ENCODE measurements around the gene IL10RB. TPM values are rescaled to one million over a fixed set of nuclear protein-coding genes. Genes with fewer than 3 reads are reported as not detected.
"Not testable (repeated sequence)": the region's sequence is repeated elsewhere in the genome, so short reads cannot be mapped to it uniquely, and the experiment has no call there.

IL10RB gene
- total RNA-seq, 3 donors from 2014 or later: 45.3 to 100 (median 77.0) TPM

- DNase-seq (no peak), ATAC-seq (peak; percentile 27)
- Histone ChIP-seq H3K36me3 (ENCODE audit: low read depth) (no peaks in the 10 kb centered on the region), H3K4me3 (no peak overlapping the region), H3K9me3 (no peaks in the 10 kb centered on the region), H3K4me1 (ENCODE audit: low read depth) (no peaks in the 10 kb centered on the region)
- no peak for TF ChIP-seq CTCF (IDR thresholded peaks at IDR 0.05)
- intact Hi-C loops (cut with DNase I, micrococcal nuclease): no loop called here
Measured at GRCh38 chr21:33249331-33250002, 16.7 kb upstream of the IL10RB start.

GRCh38 chr21:33251119-33251518, 15.0 kb upstream of the IL10RB start:
- Histone ChIP-seq H3K4me3 (no peak overlapping the region), H3K4me1 (ENCODE audit: low read depth) (no peaks in the 10 kb centered on the region), H3K36me3 (ENCODE audit: low read depth) (no peaks in the 10 kb centered on the region), H3K9me3 (no peaks in the 10 kb centered on the region)
- ATAC-seq: no peak
- TF ChIP-seq CTCF (IDR thresholded peaks at IDR 0.05): no peak
- no peak for DNase-seq
- intact Hi-C loops (cut with DNase I, micrococcal nuclease): no loop called here

DNA sequence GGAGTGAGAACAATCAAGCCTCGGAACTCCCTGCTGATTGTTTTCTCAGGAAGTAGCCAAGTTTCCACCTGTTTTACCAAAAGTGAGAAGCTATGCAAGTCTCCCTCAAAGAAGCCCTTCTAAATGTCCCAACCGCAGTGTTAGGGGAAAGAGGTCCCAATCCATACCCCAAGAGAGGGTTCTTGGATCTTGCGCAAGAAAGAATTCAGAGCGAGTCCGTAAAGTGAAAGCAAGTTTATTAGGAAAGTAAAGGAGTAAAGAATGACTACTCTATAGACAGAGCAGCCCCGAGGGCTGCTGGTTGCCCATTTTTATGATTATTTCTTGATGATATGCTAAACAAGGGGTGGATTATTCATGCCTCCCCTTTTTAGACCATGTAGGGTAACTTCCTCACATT, 12.8 kb upstream of the IL10RB start:
- H3K9me3 ChIP-seq; H3K36me3 ChIP-seq (ENCODE audit: low read depth); intact Hi-C loops (cut with DNase I, micrococcal nuclease); H3K4me3 ChIP-seq; ATAC-seq; DNase-seq; H3K4me1 ChIP-seq (ENCODE audit: low read depth): not testable (repeated sequence)

GRCh38 chr21:33254766-33255165, 11.4 kb upstream of the IL10RB start:
- Histone ChIP-seq H3K9me3 (no peaks in the 10 kb centered on the region), H3K4me1 (ENCODE audit: low read depth) (no peaks in the 10 kb centered on the region), H3K36me3 (ENCODE audit: low read depth) (no peaks in the 10 kb centered on the region), H3K4me3 (no peak overlapping the region)
- no peak for DNase-seq
- TF ChIP-seq CTCF (IDR thresholded peaks at IDR 0.05): no peak
- ATAC-seq: no peak
- intact Hi-C loops (cut with DNase I, micrococcal nuclease): no loop called here

DNA sequence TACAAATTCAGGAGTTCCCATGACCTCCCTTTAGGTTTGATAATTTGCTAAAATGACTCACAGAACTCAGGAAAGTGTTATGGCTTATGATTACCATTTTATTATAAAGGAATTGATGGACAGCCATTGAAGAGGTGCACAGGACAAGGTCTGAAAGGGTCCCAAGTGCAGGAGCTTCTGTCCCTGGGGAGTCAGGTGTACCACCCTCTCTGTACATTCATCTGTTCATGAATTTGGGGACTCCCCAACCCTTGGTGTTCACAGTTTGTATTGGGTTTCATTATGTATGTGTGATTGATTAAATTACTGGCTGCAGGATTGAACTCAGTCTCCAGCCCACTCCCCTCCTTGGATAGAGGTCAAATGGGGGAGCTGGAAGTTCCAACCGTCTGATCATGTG, 10.8 kb upstream of the IL10RB start:
- intact Hi-C loops (cut with DNase I, micrococcal nuclease): no loop called here
- no peak for TF ChIP-seq CTCF (IDR thresholded peaks at IDR 0.05)
- no peaks in the 10 kb centered on the region for H3K4me1 ChIP-seq (ENCODE audit: low read depth)
- ATAC-seq (no peak), DNase-seq (no peak)
- H3K4me3 ChIP-seq: no peak overlapping the region
- no peaks in the 10 kb centered on the region for H3K36me3 ChIP-seq (ENCODE audit: low read depth)
- no peaks in the 10 kb centered on the region for H3K9me3 ChIP-seq

DNA sequence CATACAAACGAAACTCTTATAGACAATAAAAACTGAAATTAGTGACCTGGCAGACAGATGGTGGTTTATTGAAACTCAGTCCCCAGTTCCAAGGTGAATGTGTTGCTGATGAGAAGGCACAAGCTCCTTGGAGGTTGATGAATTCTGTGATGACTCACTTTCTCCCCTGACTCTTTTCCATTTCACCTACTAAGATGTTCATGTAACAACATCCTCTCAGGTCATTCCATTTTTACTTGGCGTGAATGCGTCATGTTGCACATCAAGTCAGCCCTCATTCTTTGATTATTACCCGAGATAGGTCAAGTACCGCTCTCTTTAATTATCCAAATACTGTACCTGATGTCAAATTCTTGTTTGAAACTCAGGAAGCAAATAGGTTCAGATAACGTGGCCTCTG, 10.1 kb upstream of the IL10RB start:
- no peak for TF ChIP-seq CTCF (IDR thresholded peaks at IDR 0.05)
- no peak for ATAC-seq
- H3K9me3 ChIP-seq: no peaks in the 10 kb centered on the region
- intact Hi-C loops (cut with DNase I, micrococcal nuclease): no loop called here
- no peaks in the 10 kb centered on the region for H3K36me3 ChIP-seq (ENCODE audit: low read depth)
- DNase-seq: no peak
- no peaks in the 10 kb centered on the region for H3K4me1 ChIP-seq (ENCODE audit: low read depth)
- H3K4me3 ChIP-seq: no peak overlapping the region

Data from mucosa of descending colon (tissue), 3 donors.